ENCODE results near the gene PLOD3. TPM values are rescaled to one million over a fixed set of nuclear protein-coding genes. Genes with fewer than 3 reads are reported as not detected.
A peak's percentile ranks its signal among the peaks of the same experiment; 100 is the strongest.
"Not testable (repeated sequence)": the region's sequence is repeated elsewhere in the genome, so short reads cannot be mapped to it uniquely, and the experiment has no call there.

Gene PLOD3
- total RNA-seq, 1 donor from 2014 or later, result 41.5 TPM

DNA sequence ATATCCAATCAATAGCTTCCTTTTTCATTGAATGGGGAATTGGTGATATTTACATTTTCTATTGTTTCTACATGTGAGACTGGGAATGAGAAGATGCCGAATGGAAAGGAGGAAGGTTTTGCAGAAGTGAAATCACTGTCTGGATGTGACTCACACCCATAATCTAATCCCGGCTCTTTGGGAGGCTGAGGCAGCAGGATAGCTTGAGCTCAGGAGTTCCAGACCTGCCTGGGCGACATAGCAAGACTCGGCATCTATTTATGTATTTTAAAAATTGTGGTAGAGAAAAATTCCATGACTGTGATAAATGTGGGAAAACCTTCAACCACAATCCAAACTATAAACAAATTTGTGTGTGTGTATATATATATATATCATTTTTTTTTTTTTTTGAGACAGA is 38.4 kb upstream of the PLOD3 start:
- TF ChIP-seq, protein P1, sequence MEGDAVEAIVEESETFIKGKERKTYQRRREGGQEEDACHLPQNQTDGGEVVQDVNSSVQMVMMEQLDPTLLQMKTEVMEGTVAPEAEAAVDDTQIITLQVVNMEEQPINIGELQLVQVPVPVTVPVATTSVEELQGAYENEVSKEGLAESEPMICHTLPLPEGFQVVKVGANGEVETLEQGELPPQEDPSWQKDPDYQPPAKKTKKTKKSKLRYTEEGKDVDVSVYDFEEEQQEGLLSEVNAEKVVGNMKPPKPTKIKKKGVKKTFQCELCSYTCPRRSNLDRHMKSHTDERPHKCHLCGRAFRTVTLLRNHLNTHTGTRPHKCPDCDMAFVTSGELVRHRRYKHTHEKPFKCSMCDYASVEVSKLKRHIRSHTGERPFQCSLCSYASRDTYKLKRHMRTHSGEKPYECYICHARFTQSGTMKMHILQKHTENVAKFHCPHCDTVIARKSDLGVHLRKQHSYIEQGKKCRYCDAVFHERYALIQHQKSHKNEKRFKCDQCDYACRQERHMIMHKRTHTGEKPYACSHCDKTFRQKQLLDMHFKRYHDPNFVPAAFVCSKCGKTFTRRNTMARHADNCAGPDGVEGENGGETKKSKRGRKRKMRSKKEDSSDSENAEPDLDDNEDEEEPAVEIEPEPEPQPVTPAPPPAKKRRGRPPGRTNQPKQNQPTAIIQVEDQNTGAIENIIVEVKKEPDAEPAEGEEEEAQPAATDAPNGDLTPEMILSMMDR (IDR thresholded peaks at IDR 0.05), result no peak
- TF ChIP-seq POLR2A (IDR thresholded peaks at IDR 0.05) (no peak), POLR2AphosphoS5 (IDR thresholded peaks at IDR 0.05; ENCODE audit: insufficient read depth in 1 of 2, low read depth in 1 of 2) (no peak)
- Histone ChIP-seq H3K27ac (no peak overlapping the region), H3K27me3 (no peaks in the 10 kb centered on the region), H3K4me1 (peaks cover 11% of the 10 kb centered on the region), H3K36me3 (no peaks in the 10 kb centered on the region), H3K9me3 (no peaks in the 10 kb centered on the region), H3K4me3 (no peak overlapping the region)
- no peak for DNase-seq (ENCODE audit: extremely low spot score in 2 of 2)
- intact Hi-C loops (cut with DNase I), result no loop called here

- H3K36me3 ChIP-seq; H3K9me3 ChIP-seq; DNase-seq (ENCODE audit: extremely low spot score in 2 of 2); H3K27me3 ChIP-seq; intact Hi-C loops (cut with DNase I); H3K4me3 ChIP-seq; H3K27ac ChIP-seq: not testable (repeated sequence)
- H3K4me1 ChIP-seq, result peaks cover 17% of the 10 kb centered on the region
These were observed 35.8 kb upstream of the PLOD3 start for GRCh38 chr7:101253199-101253598.

DNA sequence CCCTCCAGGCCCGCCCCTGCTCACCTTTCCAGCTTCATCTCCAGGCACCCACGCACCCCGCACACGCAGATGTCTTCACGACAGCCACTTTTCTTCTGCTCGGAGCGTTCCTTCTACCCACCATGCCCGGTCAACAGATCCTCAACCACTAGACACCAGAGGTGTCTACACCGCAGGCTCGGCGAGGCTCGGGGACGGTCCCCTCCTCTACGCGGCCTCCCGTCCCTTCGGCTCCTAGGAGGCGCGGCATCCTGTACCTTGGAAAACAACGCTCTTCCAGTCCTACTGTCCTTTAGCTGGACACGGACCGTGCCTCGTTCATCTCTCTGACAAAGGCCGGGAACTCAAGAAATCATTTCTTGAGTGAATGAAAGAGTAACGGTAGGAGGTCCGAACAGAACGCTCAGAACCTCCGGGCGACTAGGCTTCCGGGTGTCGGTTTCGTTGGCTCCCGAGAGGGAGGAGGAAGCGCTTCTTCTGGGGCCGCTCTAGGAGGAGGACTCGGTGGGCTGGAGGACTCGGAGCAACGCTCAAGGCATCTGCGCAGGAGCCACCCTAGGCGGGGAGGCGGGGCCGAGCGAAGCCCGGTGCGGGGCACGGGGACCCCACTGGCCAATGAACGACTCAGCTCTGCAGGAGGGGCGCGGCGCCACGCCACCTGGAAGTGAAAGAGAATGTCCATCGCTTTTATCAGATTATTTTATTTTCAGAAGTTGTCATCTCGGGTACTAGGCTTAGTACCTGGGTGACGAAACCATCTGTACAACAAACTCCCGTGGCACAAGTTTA is 34.7 kb upstream of the PLOD3 start:
- peak in 1 of 2 donors; percentile 96 for DNase-seq (ENCODE audit: extremely low spot score in 2 of 2)

GRCh38 chr7:101250324-101250723 is 32.9 kb upstream of the PLOD3 start:
- intact Hi-C loops (cut with DNase I), result no loop called here

More for the DNA sequence above, 34.7 kb upstream of the PLOD3 start:
- Histone ChIP-seq H3K4me3 (peak overlapping the region; percentile 72 to 74), H3K36me3 (no peaks in the 10 kb centered on the region), H3K4me1 (peaks cover 17% of the 10 kb centered on the region), H3K9me3 (no peaks in the 10 kb centered on the region), H3K27me3 (no peaks in the 10 kb centered on the region), H3K27ac (no peak overlapping the region)
- intact Hi-C loops (cut with DNase I), result no loop called here
- TF ChIP-seq POLR2AphosphoS5 (IDR thresholded peaks at IDR 0.05; ENCODE audit: insufficient read depth in 1 of 2, low read depth in 1 of 2), result peak; percentile 79 to 92
- TF ChIP-seq POLR2A (IDR thresholded peaks at IDR 0.05), result peak in 1 of 2 donors; percentile 24
- TF ChIP-seq, protein P1 (IDR thresholded peaks at IDR 0.05), result peak in 1 of 3 experiments; percentile 1

DNA sequence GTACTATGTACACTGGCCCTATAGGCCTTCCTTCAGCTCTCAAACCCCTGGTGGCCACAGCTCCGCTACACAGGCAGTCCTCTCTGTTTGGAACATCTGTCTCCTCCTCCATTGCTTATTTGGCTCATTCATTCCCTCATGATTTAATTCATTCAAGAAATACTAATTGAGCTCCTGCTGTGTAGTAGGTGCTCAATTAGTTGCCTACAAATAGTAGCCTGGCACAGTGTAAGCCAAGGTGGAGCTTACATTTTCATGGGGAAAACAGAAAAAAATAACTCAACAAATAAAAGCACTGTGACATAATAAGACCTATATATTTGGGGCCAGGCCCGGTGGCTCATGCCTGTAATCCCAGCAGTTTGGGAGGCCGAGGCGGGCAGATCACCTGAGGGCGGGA is 30.9 kb upstream of the PLOD3 start:
- Histone ChIP-seq H3K4me1 (peaks cover 39% of the 10 kb centered on the region), H3K36me3 (no peaks in the 10 kb centered on the region), H3K9me3 (no peaks in the 10 kb centered on the region), H3K27ac (no peak overlapping the region), H3K4me3 (no peak overlapping the region), H3K27me3 (no peaks in the 10 kb centered on the region)
- intact Hi-C loops (cut with DNase I), result no loop called here
- no peak for DNase-seq (ENCODE audit: extremely low spot score in 2 of 2)
- no peak for TF ChIP-seq POLR2A (IDR thresholded peaks at IDR 0.05)
- TF ChIP-seq, protein P1 (IDR thresholded peaks at IDR 0.05), result no peak
- no peak for TF ChIP-seq POLR2AphosphoS5 (IDR thresholded peaks at IDR 0.05; ENCODE audit: insufficient read depth in 1 of 2, low read depth in 1 of 2)

More at GRCh38 chr7:101250324-101250723, 32.9 kb upstream of the PLOD3 start:
- H3K27ac ChIP-seq, result no peak overlapping the region
- TF ChIP-seq, protein P1 (IDR thresholded peaks at IDR 0.05), result no peak
- H3K36me3 ChIP-seq, result no peaks in the 10 kb centered on the region
- H3K4me3 ChIP-seq, result no peak overlapping the region
- DNase-seq (ENCODE audit: extremely low spot score in 2 of 2), result no peak
- H3K27me3 ChIP-seq, result no peaks in the 10 kb centered on the region
- no peaks in the 10 kb centered on the region for H3K9me3 ChIP-seq
- peaks cover 27% of the 10 kb centered on the region for H3K4me1 ChIP-seq

Data from vagina (tissue), 2 donors.